ENCODE results near the gene SH3BP5.

Gene SH3BP5

GRCh38 chr3:15294929-15295328 is 37.5 kb downstream of the SH3BP5 start:
- no peak for DNase-seq

GRCh38 chr3:15292765-15293522 is 39.4 kb downstream of the SH3BP5 start:
- DNase-seq = no peak

- no peak for DNase-seq
Observed at GRCh38 chr3:15291589-15292541, 40.5 kb downstream of the SH3BP5 start.

- DNase-seq = no peak
Observed at GRCh38 chr3:15290736-15291135, 41.6 kb downstream of the SH3BP5 start.

- DNase-seq = no peak
Observed at GRCh38 chr3:15289661-15290060, 42.7 kb downstream of the SH3BP5 start.

GRCh38 chr3:15288331-15289035 is 43.9 kb downstream of the SH3BP5 start:
- DNase-seq = no peak

- no peak for DNase-seq
Observed at GRCh38 chr3:15287565-15288330, 44.6 kb downstream of the SH3BP5 start.

- DNase-seq = no peak
Observed at GRCh38 chr3:15286022-15286421, 46.4 kb downstream of the SH3BP5 start.

GRCh38 chr3:15284121-15284889 is 48.1 kb downstream of the SH3BP5 start:
- peak; percentile 40 to 83 for DNase-seq

- no peak for DNase-seq
Observed at GRCh38 chr3:15283702-15284101, 48.7 kb downstream of the SH3BP5 start.

GRCh38 chr3:15281817-15282216 is 50.6 kb downstream of the SH3BP5 start:
- no peak for DNase-seq

- DNase-seq = no peak
Observed at GRCh38 chr3:15280853-15281532, 51.4 kb downstream of the SH3BP5 start.

- no peak for DNase-seq
Observed at GRCh38 chr3:15279671-15280402, 52.5 kb downstream of the SH3BP5 start.

GRCh38 chr3:15279205-15279604 is 53.2 kb downstream of the SH3BP5 start:
- DNase-seq = no peak

GRCh38 chr3:15277861-15278500 is 54.4 kb downstream of the SH3BP5 start:
- no peak for DNase-seq

GRCh38 chr3:15276028-15276724 is 56.2 kb downstream of the SH3BP5 start:
- DNase-seq = no peak

- DNase-seq = no peak
Observed at GRCh38 chr3:15273227-15273626, 59.2 kb downstream of the SH3BP5 start.

- no peak for DNase-seq
Observed at GRCh38 chr3:15272426-15273196, 59.8 kb downstream of the SH3BP5 start.
